Astrocyte (in vitro differentiated cells and primary cell): Measurements from ENCODE around the gene TARS2. TPM values are rescaled to one million over a fixed set of nuclear protein-coding genes. Genes with fewer than 3 reads are reported as not detected.

ENCODE experiments used
- DNase-seq: peaks from one replicate; pipeline ENCODE4 v3.0.0-alpha.2; 2010; ENCODE audit warnings: low read depth
- FAIRE-seq: peaks from 2 replicates; lab custom pipeline; 2011; peaks lifted over from hg19 to GRCh38; lab: Jason Lieb, UNC
- H2AFZ ChIP-seq: 2 replicates; pipeline ENCODE4 v1.6.0; 2012; ENCODE audit warnings: low read depth, low read length, inconsistent platforms
- H3K27ac ChIP-seq: 2 replicates; pipeline ENCODE4 v1.5.1; 2011; ENCODE audit warnings: low read depth, low read length, inconsistent platforms
- H3K27me3 ChIP-seq: 2 replicates; pipeline ENCODE4 v1.6.0; 2011; ENCODE audit warnings: low read length, inconsistent platforms; ENCODE audit not compliant: insufficient read depth
- H3K36me3 ChIP-seq: 2 replicates; pipeline ENCODE4 v1.5.1; 2011; ENCODE audit warnings: low read length, inconsistent platforms; ENCODE audit not compliant: insufficient read depth
- H3K4me1 ChIP-seq: 2 replicates; pipeline ENCODE4 v1.5.1; 2011; ENCODE audit warnings: low read length, inconsistent platforms; ENCODE audit not compliant: insufficient read depth
- H3K4me2 ChIP-seq: 2 replicates; pipeline ENCODE4 v1.6.0; 2012; ENCODE audit warnings: low read length, inconsistent platforms
- H3K4me3 ChIP-seq: 2 replicates; pipeline ENCODE4 v1.5.1; 2011; ENCODE audit warnings: low read depth, mild to moderate bottlenecking, low read length, inconsistent platforms; ENCODE audit not compliant: insufficient read depth
- H3K79me2 ChIP-seq: 2 replicates; pipeline ENCODE4 v1.6.0; 2012; ENCODE audit warnings: mild to moderate bottlenecking, low read length, inconsistent platforms; ENCODE audit not compliant: insufficient read depth
- H3K9ac ChIP-seq: 2 replicates; pipeline ENCODE4 v1.6.0; 2012; ENCODE audit warnings: mild to moderate bottlenecking, low read length, inconsistent platforms
- H3K9me3 ChIP-seq: 2 replicates; pipeline ENCODE4 v1.5.1; 2012; ENCODE audit warnings: low read depth, mild to moderate bottlenecking, low read length, inconsistent platforms; ENCODE audit not compliant: insufficient read depth
- H4K20me1 ChIP-seq: 2 replicates; pipeline ENCODE4 v1.6.0; 2012; ENCODE audit warnings: low read length, inconsistent platforms; ENCODE audit not compliant: insufficient read depth
- H3K27ac Mint-ChIP-seq: one replicate; pipeline ENCODE4 v1.8.0; 2021; ENCODE audit warnings: mild to moderate bottlenecking, mixed read lengths; ENCODE audit not compliant: unreplicated experiment
- H3K27me3 Mint-ChIP-seq: one replicate; pipeline ENCODE4 v1.8.0; 2021; ENCODE audit warnings: low read depth, mixed read lengths; ENCODE audit not compliant: unreplicated experiment
- H3K36me3 Mint-ChIP-seq: one replicate; pipeline ENCODE4 v1.8.0; 2021; ENCODE audit warnings: low read depth, mixed read lengths; ENCODE audit not compliant: unreplicated experiment
- H3K4me1 Mint-ChIP-seq: one replicate; pipeline ENCODE4 v1.8.0; 2021; ENCODE audit warnings: low read depth, mixed read lengths; ENCODE audit not compliant: unreplicated experiment
- H3K4me3 Mint-ChIP-seq: one replicate; pipeline ENCODE4 v1.8.0; 2021; ENCODE audit warnings: mild to moderate bottlenecking, moderate library complexity, mixed read lengths; ENCODE audit not compliant: unreplicated experiment
- H3K9me3 Mint-ChIP-seq: one replicate; pipeline ENCODE4 v1.8.0; 2021; ENCODE audit warnings: mild to moderate bottlenecking, mixed read lengths; ENCODE audit not compliant: unreplicated experiment
- EZH2 ChIP-seq: IDR thresholded peaks from 2 replicates; pipeline ENCODE4 v1.6.1; 2012; ENCODE audit warnings: mild to moderate bottlenecking, low read length, inconsistent platforms; ENCODE audit not compliant: insufficient read depth
- total RNA-seq: library from RNA; stranded (reverse); gene quantifications from 2 replicates; pipeline ENCODE4 v1.2.1, GENCODE V29; 2021
- TF ChIP-seq, protein P1 (sequence below): IDR thresholded peaks from 2 replicates; pipeline ENCODE4 v1.5.1; 2011; ENCODE audit warnings: low read depth, mild to moderate bottlenecking, inconsistent platforms, low read length, moderate library complexity; ENCODE audit not compliant: insufficient read depth

The TARS2 gene
- total RNA-seq, 1 donor from 2014 or later = 15.5 TPM

DNA sequence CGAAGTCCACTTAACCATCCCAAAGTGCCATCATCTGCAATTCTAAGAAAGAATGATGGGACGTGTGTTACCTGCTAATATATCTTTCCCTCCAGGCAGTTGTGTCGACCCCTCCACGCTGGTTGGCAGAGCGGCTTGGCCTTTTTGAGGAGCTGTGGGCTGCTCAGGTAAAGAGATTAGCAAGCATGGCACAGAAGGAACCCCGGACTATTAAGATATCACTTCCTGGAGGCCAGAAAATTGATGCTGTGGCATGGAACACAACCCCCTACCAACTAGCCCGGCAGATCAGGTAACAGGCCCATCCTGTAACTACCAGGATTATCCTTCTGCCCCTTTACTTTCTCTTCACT, 520 bp downstream of the TARS2 start:
- Histone ChIP-seq H3K4me2 (peak overlapping the region; percentile 90), H3K27me3 (no peaks in the 10 kb centered on the region), H3K9me3 (no peaks in the 10 kb centered on the region), H2AFZ (peak overlapping the region; percentile 65), H3K9ac (peak overlapping the region; percentile 86), H3K27ac (peak overlapping the region; percentile 39), H4K20me1 (no peaks in the 10 kb centered on the region), H3K36me3 (peaks cover 21% of the 10 kb centered on the region), H3K4me1 (peaks cover 7% of the 10 kb centered on the region), H3K79me2 (peaks cover 14% of the 10 kb centered on the region), H3K4me3 (peak overlapping the region; percentile 69)
- peak overlapping the region; percentile 48 for H3K27ac Mint-ChIP-seq
- no peaks in the 10 kb centered on the region for H3K9me3 Mint-ChIP-seq
- H3K4me3 Mint-ChIP-seq = peak overlapping the region; percentile 96
- H3K4me1 Mint-ChIP-seq = no peaks in the 10 kb centered on the region
- no peaks in the 10 kb centered on the region for H3K27me3 Mint-ChIP-seq
- DNase-seq (no peak), FAIRE-seq (no peak)
- no peak for TF ChIP-seq EZH2
- TF ChIP-seq, protein P1, sequence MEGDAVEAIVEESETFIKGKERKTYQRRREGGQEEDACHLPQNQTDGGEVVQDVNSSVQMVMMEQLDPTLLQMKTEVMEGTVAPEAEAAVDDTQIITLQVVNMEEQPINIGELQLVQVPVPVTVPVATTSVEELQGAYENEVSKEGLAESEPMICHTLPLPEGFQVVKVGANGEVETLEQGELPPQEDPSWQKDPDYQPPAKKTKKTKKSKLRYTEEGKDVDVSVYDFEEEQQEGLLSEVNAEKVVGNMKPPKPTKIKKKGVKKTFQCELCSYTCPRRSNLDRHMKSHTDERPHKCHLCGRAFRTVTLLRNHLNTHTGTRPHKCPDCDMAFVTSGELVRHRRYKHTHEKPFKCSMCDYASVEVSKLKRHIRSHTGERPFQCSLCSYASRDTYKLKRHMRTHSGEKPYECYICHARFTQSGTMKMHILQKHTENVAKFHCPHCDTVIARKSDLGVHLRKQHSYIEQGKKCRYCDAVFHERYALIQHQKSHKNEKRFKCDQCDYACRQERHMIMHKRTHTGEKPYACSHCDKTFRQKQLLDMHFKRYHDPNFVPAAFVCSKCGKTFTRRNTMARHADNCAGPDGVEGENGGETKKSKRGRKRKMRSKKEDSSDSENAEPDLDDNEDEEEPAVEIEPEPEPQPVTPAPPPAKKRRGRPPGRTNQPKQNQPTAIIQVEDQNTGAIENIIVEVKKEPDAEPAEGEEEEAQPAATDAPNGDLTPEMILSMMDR = no peak
- peaks cover 13% of the 10 kb centered on the region for H3K36me3 Mint-ChIP-seq

DNA sequence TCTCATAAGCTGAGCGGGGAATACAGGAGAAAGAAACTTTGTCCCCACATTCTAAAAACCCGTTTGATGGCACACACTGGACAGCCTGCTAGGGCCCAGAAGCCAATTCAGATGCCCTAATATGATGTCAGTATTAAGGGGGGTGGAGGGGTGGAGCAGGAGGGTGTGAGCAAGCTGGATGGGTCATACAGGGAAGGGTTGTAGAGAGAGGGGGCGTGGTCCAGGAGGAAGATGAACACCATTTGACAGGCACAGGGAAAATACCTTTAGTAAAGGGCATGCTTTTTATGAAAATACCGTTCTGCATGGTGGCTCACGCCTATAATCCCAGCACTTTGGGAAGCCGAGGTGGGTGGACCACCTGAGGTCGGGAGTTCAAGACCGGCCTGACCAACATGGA, 6.0 kb downstream of the TARS2 start:
- Histone ChIP-seq H3K4me2 (no peak overlapping the region), H3K79me2 (peaks cover 5% of the 10 kb centered on the region), H3K4me3 (no peak overlapping the region), H3K36me3 (peaks cover 24% of the 10 kb centered on the region), H3K27ac (no peak overlapping the region), H3K27me3 (no peaks in the 10 kb centered on the region), H2AFZ (no peak overlapping the region), H3K9ac (no peak overlapping the region), H3K4me1 (peaks cover 2% of the 10 kb centered on the region), H3K9me3 (no peaks in the 10 kb centered on the region), H4K20me1 (no peaks in the 10 kb centered on the region)
- Mint-ChIP-seq H3K27ac (no peak overlapping the region), H3K9me3 (no peaks in the 10 kb centered on the region), H3K4me1 (no peaks in the 10 kb centered on the region), H3K36me3 (peaks cover 19% of the 10 kb centered on the region), H3K4me3 (no peak overlapping the region), H3K27me3 (no peaks in the 10 kb centered on the region)
- DNase-seq = no peak
- FAIRE-seq = no peak
- TF ChIP-seq, protein P1 = no peak
- no peak for TF ChIP-seq EZH2

DNA sequence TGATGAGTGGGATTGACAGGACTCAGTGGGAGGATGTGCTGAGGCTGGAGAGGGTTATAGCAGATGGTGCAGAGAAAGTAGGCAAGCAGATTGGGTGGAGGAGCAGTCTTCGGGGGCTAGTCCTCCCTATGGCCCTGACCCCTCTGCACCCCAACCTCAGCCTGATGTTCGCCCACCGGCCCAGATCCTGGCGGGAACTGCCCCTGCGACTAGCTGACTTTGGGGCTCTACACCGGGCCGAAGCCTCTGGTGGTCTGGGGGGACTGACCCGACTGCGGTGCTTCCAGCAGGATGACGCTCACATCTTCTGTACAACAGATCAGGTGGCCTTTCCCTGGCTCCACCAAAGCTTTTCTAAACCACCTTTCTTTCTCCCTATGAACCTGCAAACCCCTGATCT, 11.1 kb downstream of the TARS2 start:
- peaks cover 10% of the 10 kb centered on the region for H3K36me3 ChIP-seq
- H2AFZ ChIP-seq = no peak overlapping the region
- H3K4me1 Mint-ChIP-seq = no peaks in the 10 kb centered on the region
- no peaks in the 10 kb centered on the region for H3K27me3 Mint-ChIP-seq
- no peak overlapping the region for H3K4me3 ChIP-seq
- TF ChIP-seq, protein P1 = no peak
- no peak for TF ChIP-seq EZH2
- no peak overlapping the region for H3K4me3 Mint-ChIP-seq
- H3K4me2 ChIP-seq = no peak overlapping the region
- no peaks in the 10 kb centered on the region for H3K9me3 Mint-ChIP-seq
- H3K27me3 ChIP-seq = no peaks in the 10 kb centered on the region
- FAIRE-seq (no peak), DNase-seq (no peak)
- H3K27ac ChIP-seq = no peak overlapping the region
- H3K36me3 Mint-ChIP-seq = peaks cover 24% of the 10 kb centered on the region
- no peaks in the 10 kb centered on the region for H3K4me1 ChIP-seq
- no peaks in the 10 kb centered on the region for H3K79me2 ChIP-seq
- no peaks in the 10 kb centered on the region for H4K20me1 ChIP-seq
- no peak overlapping the region for H3K9ac ChIP-seq
- no peak overlapping the region for H3K27ac Mint-ChIP-seq
- H3K9me3 ChIP-seq = no peaks in the 10 kb centered on the region
